Osteocyte (in vitro differentiated cells): ENCODE results near the gene IGF2. TPM values are rescaled to one million over a fixed set of nuclear protein-coding genes. Genes with fewer than 3 reads are reported as not detected.

Experiments
- DNase-seq: peaks from one replicate; pipeline ENCODE4 v3.0.0; 2021; ENCODE audit warnings: mixed read lengths; ENCODE audit not compliant: unreplicated experiment; ENCODE audit errors: extremely low spot score
- H3K27ac Mint-ChIP-seq: one replicate; pipeline ENCODE4 v1.8.0; 2021; ENCODE audit warnings: mild to moderate bottlenecking, mixed read lengths; ENCODE audit not compliant: unreplicated experiment
- H3K27me3 Mint-ChIP-seq: one replicate; pipeline ENCODE4 v1.8.0; 2021; ENCODE audit warnings: mixed read lengths; ENCODE audit not compliant: unreplicated experiment
- H3K36me3 Mint-ChIP-seq: one replicate; pipeline ENCODE4 v1.8.0; 2021; ENCODE audit warnings: mixed read lengths; ENCODE audit not compliant: unreplicated experiment
- H3K4me1 Mint-ChIP-seq: one replicate; pipeline ENCODE4 v1.8.0; 2021; ENCODE audit warnings: mixed read lengths; ENCODE audit not compliant: unreplicated experiment
- H3K4me3 Mint-ChIP-seq: one replicate; pipeline ENCODE4 v1.8.0; 2021; ENCODE audit warnings: mild to moderate bottlenecking, moderate library complexity, mixed read lengths; ENCODE audit not compliant: unreplicated experiment
- H3K9me3 Mint-ChIP-seq: one replicate; pipeline ENCODE4 v1.8.0; 2021; ENCODE audit warnings: mixed read lengths; ENCODE audit not compliant: unreplicated experiment
- total RNA-seq: library from RNA; stranded (reverse); gene quantifications from 2 replicates; pipeline ENCODE4 v1.2.1, GENCODE V29; 2021
- TF ChIP-seq, protein P1 (sequence below): fragments of 200-600 bp; sonication (generic); IDR thresholded peaks from 2 replicates; pipeline ENCODE4 v1.5.0; 2021; ENCODE audit warnings: antibody characterized with exemption, mild to moderate bottlenecking, moderate library complexity

IGF2 gene
- total RNA-seq, 1 donor from 2014 or later = 590 TPM

DNA sequence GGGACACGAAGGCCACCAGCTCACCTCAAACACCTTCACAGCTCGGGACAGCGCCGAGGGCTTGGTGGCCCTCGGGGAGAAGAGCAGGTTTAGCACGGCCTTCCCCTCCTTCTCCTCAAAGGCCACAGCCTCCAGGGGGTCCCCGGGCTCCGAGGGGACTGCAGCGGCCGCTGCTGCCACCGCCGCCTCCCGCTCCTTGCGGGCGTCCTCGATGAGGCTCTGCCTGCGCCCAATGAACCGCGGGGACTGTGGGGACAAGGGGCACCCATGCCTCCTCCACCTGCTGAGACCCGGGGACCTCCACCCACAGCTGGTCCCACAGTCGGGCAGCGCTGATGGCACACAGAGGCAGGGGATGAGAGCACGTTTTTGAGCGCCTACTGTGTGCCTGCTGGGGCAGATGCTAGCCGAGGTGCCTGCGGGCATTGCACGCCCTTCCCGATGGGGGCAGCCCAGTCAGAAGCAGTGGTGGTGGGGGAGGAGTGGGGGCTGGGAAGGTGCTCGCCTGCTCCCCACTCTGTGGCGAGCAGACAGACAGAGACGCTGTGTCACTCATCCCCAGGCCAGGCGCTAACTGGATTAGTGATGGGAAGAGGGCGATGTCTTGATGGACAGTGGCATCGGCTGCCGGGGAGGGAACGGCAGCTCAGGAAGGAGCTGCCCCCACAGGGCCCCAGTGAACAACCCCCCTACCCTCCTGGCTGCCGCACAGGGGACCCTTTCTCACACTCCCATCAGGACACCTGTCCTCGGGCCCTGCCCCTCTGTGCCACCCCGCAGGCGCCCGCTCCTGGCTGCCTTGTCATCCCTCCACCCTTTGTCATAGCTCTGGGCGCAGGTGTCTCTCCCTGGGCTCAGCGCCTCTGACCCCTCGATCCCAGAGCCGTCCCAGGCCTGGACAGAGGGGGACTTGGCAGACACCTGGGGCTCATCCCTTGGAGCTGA, 30.7 kb upstream of the IGF2 start:
- no peak for DNase-seq
- H3K9me3 Mint-ChIP-seq = no peaks in the 10 kb centered on the region
- no peaks in the 10 kb centered on the region for H3K4me1 Mint-ChIP-seq
- H3K27me3 Mint-ChIP-seq = no peaks in the 10 kb centered on the region
- H3K36me3 Mint-ChIP-seq = no peaks in the 10 kb centered on the region
- TF ChIP-seq, protein P1, sequence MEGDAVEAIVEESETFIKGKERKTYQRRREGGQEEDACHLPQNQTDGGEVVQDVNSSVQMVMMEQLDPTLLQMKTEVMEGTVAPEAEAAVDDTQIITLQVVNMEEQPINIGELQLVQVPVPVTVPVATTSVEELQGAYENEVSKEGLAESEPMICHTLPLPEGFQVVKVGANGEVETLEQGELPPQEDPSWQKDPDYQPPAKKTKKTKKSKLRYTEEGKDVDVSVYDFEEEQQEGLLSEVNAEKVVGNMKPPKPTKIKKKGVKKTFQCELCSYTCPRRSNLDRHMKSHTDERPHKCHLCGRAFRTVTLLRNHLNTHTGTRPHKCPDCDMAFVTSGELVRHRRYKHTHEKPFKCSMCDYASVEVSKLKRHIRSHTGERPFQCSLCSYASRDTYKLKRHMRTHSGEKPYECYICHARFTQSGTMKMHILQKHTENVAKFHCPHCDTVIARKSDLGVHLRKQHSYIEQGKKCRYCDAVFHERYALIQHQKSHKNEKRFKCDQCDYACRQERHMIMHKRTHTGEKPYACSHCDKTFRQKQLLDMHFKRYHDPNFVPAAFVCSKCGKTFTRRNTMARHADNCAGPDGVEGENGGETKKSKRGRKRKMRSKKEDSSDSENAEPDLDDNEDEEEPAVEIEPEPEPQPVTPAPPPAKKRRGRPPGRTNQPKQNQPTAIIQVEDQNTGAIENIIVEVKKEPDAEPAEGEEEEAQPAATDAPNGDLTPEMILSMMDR = no peak
- H3K27ac Mint-ChIP-seq = no peak overlapping the region
- no peak overlapping the region for H3K4me3 Mint-ChIP-seq

DNA sequence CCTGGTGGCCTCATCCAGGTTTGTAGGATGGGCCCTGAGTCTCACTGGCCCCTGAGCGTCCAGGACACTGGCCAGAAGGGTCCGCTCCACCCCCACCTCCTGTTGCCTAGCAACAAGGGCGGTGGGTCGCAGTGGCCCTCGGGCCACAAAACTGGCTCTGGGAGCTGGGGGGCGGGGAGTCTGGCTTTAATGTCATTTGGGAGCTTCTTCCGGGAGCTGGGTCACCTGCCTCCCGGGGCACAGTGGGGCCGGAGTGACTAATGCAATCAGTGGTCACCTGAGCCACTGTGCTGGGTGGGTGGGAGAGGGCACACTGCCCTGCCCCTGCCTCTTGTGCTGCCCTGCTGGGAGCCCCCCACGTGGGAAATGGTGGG, 29.8 kb upstream of the IGF2 start:
- Mint-ChIP-seq H3K27me3 (no peaks in the 10 kb centered on the region), H3K36me3 (no peaks in the 10 kb centered on the region), H3K4me1 (no peaks in the 10 kb centered on the region), H3K27ac (no peak overlapping the region), H3K9me3 (no peaks in the 10 kb centered on the region), H3K4me3 (no peak overlapping the region)
- TF ChIP-seq, protein P1 = no peak
- DNase-seq = no peak

DNA sequence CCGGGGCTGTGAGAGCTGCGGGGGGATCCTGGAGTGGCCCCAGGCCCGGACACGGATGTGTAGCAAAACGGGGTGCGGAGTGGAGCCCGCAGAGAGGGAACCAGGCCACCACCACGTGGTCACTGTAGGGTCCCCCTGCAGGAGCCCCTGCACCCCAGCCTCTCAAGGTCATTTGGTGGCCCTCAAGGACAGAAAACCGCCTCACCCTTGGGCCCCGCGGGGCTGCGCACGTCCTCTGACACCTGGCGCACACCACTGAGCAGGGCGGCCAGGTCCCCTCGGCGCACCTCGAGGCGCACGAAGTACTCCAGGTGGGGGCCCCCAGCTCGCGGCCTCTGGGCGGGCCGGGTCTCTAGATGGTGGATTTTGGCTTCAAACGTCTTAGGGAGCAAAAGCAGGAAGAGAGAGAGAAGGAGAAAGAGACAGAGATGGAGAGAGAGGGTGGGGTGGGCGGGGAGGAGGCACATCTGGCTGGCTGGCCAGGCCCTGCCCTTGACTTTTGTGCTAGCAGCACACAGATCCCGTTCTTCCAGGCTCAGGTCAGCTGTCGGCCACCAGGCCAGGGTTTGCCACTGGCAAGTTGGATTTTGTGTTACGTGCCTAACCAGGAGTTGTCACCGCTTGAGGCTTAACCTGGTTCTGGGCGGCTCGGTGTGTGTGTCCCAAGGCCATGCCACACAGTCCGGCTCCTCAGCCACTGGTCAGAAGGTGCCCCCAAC, 29.3 kb upstream of the IGF2 start:
- Mint-ChIP-seq H3K4me1 (no peaks in the 10 kb centered on the region), H3K36me3 (no peaks in the 10 kb centered on the region), H3K9me3 (no peaks in the 10 kb centered on the region), H3K27ac (no peak overlapping the region), H3K4me3 (no peak overlapping the region), H3K27me3 (no peaks in the 10 kb centered on the region)
- no peak for DNase-seq
- TF ChIP-seq, protein P1 = no peak

DNA sequence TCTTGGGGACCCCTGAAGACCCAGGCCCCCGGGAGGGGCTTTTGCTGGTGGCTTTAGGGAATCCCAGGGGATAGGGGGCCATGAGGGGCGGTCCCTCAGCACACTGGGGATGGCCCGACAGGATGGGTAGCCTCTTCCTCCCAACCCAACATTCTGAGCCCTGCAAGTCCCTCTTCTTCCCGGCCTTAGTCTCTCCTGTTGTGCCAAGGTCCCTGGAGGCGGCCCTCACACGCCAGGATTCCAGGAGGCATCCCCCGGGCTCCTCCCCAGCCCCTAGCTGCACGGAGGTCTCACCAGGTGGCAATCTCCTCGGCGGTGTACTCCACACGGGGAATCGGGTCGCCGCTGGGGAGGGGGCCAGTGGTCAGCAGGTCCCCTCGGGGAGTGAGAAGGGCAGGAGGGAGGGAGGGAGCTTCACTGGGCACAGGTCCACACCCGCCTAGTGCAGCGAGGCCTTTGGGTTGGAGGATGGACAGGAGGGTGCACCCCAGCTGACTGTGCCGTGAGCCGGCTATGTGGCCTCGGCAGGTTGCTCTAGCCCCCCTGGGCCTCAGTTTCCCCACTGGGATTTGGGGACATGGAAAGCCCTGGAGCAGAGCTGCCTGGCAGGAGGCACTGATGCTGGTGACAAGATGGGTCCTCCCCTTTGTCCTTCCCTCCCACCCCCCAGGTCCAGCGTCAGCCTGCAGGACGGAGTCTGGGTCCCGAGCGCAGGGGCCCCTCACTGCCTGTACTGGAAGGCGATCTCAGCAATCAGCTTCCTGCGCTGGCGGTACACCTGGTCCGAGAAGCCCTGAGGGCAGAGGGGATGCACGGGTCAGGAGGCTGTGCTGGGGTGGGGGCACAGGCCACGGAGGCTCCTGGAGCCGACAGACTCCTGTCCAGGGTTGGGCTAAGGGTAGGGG, 28.2 kb upstream of the IGF2 start:
- Mint-ChIP-seq H3K27me3 (no peaks in the 10 kb centered on the region), H3K36me3 (no peaks in the 10 kb centered on the region), H3K4me1 (no peaks in the 10 kb centered on the region), H3K4me3 (no peak overlapping the region), H3K27ac (no peak overlapping the region), H3K9me3 (no peaks in the 10 kb centered on the region)
- TF ChIP-seq, protein P1 = no peak
- DNase-seq = no peak
